HG03342 (cell line): Measurements from ENCODE around the gene ANKMY1.

Experiments
- ATAC-seq: cut with Tn5 transposase; IDR thresholded peaks from one replicate; pipeline ENCODE4 v1.9.1; 2021; ENCODE audit warnings: mild to moderate bottlenecking, moderate library complexity; ENCODE audit not compliant: unreplicated experiment

The ANKMY1 gene

DNA sequence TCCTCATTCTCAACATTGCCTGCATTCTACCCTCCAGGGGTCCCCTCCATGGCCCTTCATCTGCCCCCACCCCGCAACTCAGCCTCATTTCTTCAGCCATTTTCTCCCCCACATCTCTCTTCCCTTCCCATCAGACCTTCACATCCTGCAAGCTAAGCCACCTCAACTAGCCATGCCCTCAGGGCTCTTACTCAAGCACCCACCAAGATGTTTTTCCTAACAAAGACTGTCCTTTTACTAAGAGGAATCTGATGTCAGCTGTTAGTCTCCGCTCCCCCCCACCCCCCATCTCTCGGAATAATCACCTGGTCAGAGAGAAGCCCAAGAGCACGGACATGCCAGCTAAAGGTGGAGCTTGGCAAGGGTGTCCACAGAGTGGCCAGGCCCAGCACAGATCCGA is 24.0 kb upstream of the ANKMY1 start:
- ATAC-seq, result no peak

DNA sequence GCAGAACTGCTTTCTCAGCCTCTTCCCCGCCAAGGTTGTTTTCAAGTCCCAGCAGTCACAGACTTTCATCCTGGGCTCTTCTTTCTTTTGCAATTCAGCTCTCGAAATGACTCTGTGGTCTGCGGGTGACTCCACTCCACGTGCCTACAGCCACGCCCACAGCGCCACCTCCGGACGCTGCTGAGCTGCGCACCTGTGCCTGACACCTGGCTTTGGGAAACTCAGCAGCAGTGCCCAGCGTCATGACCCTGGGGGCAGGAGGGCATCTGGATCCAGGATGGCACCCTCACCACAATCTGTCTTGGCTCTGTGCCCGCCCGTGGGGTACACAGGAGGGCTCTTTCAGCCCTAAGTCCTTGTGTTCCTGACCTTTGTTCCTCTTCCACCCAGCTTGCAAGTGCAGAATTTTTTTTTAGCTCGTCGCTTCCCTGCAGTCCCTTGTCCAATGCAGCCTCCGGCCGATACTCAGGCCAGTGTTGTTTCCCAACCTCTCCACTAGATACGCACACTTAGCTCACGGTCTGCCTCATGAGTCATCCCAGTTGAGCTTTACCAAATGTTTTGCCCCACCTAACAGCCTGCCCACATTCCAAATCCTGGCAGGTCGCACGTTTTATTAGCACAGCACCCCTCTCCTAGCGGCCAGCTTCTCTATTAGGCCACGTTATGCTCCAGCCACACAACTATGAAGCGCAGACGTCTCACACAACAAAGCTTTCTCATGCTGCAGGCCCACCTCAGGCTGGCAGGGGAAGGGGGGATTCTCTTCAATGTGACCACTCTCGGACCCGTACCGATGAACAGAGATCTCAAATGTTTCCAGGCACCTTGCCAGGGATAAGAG is 22.2 kb upstream of the ANKMY1 start:
- ATAC-seq, result no peak

DNA sequence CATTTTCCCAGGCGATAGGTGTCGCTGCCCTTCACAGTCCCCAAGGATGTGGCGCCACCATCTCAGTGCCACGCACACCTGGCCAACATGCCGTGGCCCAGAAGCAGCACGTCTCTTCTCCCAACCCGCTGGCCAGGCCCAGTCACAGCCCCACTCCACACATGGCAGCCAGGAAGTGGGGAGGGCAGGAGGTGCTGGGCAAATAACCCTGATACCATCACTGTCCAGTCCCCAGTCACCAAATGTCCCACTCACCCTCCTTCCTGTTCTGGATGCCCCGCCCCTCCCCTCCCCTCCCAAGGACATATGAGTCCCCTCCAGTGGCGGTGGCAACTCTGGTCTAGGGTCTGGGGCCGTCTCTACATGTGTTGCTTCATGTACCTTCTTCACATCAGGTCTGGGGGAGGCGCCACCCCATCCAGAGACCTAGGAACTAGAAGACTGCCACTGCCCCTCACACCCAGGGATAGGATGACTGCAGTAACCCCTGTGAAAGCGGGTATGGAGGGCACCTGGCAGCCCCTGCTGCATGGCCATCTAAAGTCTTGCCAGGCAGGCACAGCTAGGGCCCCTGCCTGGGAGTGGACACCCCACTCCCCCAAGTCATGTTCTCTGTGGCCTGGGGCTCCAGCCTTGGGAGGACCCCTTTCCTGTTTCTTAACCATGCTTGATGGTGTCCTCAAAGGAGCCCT is 21.4 kb upstream of the ANKMY1 start:
- ATAC-seq, result no peak

DNA sequence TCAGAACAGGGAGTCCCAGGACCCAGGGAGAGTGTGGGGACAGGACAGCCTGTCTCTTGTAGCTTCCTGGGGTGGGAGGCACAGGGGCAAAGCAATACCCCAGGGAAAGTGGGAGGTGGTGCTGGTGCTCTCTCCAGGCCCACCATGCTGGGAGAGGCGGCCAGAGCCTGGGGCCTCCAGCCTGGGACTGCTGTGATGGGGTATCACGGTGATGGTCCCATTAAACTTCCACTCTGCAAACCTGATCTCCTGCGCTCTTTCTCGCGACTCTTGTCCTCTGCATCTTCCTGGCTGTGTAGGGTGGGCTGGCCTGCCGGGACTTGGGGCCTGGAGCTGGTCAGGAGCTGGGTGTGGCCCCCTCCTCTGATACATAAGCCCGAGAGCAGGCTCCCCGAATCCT is 20.7 kb upstream of the ANKMY1 start:
- no peak for ATAC-seq

DNA sequence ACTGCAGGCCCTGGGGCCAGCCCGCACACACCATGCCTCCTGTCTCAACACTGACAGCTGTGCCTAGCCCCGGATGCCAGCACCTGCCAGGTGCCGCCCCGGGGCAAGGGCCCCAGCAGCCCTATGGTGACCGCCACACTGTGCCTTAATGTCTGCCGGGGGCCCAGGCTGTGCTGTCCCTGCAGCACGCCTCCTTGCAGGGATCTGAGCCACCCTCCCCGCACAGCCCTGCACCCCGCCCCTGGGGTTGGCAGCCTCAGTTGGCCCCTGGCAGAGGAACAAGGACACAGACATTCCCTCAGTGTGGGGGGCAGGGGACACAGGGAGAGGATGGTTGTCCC is 20.3 kb upstream of the ANKMY1 start:
- ATAC-seq, result no peak

DNA sequence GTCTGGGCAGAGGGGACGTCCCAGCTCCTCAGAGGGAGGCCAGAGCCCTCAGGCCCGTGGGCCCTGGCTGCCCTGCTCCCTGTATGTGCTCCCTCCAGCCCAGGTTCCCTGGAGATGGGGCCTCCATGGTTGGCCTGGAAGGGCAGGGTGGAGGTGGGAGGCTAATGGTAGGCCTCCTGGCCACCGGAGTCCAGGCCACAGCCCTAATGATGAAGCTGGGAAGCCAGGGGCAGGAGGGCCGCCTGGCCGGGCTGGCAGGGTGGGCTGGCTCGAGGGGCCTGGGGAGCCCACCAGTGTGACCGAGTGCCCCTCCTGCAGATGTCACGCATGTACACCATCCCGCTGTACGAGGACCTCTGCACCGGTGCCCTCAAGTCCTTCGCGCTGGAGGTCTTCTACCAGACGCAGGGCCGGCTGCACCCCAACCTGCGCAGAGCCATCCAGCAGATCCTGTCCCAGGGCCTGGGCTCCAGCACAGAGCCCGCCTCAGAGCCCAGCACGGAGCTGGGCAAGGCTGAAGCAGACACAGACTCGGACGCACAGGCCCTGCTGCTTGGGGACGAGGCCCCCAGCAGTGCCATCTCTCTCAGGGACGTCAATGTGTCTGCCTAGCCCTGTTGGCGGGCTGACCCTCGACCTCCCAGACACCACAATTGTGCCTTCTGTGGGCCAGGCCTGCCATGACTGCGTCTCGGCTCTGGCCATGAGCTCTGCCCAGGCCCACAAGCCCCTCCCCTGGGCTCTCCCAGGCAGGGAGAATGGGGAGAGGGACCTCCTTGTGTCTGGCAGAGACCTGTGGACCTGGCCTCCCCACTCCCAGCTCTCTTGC is 19.7 kb upstream of the ANKMY1 start:
- no peak for ATAC-seq

DNA sequence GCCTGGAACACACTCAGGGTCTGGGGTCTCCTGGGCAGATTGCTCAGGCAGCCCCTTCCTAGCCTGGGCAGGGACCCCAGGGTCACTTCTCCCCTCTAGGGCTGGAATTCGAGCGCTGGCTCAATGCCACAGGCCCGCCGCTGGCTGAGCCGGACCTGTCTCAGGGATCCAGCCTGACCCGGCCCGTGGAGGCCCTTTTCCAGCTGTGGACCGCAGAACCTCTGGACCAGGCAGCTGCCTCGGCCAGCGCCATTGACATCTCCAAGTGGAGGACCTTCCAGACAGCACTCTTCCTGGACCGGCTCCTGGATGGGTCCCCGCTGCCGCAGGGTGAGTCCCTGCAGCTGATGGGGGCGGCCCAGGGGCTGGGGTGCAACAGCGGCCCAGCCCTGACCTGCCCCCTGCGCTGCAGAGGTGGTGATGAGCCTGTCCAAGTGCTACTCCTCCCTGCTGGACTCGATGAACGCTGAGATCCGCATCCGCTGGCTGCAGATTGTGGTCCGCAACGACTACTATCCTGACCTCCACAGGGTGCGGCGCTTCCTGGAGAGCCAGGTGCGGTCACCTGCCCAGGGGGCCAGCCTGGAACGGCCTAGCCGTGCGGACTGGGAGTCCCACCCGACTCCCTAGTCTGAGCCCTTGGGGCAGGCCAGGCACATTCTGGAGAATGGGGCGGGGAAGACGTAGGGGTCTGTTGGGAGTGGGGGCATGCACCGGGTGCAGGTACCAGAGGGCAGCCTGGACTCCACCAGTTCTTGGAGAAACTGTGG is 18.8 kb upstream of the ANKMY1 start:
- ATAC-seq, result no peak

DNA sequence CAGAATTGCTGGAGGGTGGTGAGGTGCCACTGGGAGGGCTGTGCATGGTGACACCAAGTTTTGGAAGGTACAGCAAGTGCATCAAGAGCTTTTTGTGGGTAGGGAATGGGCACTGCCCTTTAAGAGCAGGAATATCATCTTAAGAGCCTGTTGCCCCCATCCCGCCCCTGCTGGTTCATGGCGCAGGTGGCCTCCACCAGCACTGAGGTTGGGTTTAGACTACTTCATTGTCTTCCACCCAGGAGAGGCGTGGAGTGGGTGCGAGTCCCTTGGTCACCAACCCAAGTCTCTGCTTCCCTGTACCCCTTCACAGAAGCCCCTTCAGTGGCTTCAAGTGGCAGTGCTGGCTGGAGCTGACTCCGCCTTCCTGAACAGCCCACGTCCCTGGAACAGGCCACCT is 18.2 kb upstream of the ANKMY1 start:
- ATAC-seq, result no peak

DNA sequence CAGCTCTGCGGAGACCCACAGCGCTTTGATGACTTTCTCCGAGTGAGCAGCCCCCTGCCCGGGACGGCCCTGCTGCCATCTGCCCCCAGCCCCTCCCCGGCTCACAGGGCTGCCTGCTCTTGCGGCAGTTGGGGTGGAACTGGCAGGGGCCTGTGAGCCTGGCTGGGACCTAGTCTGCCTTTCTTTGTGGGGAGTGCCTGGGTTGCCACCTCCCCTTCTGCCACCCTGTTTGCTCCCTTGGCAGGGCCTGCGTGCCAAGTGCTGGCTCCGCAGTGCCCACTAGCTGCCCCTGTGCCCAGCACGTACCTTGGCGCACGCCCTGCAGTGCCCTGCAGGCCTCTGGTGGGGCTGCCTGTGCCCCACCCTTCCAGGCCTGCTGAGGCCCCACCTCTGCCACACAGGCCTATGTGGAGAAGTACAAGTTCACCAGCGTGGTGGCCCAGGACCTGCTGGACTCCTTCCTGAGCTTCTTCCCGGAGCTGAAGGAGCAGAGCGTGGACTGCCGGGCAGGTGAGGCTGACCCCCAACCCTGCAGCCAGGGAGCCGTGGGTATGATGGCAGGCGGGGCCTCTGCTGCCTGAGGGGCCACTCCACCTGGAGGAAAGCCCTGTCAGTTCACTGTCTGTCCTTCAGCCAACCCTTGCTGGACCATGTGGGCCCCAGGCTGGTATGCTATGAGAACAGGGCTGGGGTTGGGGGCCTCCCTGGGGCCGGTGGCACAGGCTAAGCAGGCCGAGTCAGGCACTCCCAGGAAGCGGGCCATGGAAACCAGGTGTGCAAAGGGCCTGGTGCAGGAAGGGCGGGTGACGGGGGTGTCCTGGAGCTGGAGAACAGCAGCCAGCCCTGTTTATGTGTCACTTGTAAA is 17.5 kb upstream of the ANKMY1 start:
- ATAC-seq, result no peak

DNA sequence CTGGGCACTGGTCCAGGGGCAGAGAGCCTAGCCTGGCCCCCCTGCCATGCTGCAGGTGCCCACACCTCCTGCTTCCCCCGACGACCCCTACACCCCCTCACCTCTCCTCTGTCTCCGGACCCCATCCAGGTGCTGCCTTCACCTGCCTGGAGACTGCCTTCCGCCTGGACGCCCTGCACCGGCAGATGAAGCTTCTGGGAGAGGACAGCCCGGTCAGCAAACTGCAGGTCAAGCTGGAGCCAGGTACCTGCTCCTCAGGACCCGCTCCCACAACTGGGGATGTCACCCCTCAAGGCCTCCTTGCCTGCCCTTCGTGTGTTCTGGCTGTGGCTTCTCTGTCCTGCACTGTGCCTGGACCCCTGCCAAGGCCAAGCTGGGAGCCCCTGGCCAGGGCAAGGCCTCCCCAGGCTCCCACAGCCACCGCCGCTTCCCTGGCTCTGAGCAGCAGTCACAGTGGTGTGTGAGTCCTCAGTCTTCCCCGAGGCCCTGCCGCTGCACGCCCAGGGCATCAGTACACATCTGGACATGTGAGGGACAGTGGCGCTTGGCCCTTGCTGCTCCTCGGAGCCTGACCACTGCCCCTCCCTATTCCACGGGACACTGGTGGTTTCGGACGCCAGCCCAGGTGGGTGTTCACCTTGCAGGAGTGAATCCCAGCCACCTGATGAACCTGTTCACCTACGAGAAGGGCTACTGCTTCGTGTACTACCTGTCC is 16.8 kb upstream of the ANKMY1 start:
- ATAC-seq, result no peak

DNA sequence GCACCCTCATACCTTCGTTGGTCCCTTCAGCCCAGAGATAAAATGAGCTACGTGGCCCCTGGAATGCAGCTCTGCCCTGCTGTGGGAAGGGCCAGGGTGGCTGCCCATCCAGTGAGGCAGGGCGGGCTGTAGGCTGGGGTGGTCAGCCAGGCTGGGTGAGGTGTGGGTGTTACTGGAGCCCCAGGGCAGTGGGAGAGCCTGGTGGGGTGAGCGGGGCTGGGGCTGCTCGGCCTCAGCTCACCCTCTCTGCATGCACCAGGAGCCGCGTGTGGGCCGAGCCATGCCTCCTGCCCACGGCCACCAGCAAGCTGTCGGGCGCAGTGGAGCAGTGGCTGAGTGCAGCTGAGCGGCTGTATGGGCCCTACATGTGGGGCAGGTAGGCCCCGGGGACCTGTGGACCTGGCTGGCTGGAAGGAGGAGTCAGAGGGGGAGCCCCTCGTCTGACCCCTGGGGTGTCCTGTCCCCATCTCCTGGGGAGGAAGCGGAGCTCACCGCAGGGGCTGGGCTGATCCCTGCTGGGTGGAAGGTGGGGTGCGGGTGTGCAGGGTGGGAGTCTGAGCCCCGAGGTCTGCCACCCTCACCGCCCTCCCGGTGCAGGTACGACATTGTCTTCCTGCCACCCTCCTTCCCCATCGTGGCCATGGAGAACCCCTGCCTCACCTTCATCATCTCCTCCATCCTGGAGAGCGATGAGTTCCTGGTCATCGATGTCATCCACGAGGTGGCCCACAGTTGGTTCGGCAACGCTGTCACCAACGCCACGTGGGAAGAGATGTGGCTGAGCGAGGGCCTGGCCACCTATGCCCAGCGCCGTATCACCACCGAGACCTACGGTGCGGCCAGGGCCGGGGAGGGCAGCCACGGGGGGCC is 16.0 kb upstream of the ANKMY1 start:
- ATAC-seq, result no peak

DNA sequence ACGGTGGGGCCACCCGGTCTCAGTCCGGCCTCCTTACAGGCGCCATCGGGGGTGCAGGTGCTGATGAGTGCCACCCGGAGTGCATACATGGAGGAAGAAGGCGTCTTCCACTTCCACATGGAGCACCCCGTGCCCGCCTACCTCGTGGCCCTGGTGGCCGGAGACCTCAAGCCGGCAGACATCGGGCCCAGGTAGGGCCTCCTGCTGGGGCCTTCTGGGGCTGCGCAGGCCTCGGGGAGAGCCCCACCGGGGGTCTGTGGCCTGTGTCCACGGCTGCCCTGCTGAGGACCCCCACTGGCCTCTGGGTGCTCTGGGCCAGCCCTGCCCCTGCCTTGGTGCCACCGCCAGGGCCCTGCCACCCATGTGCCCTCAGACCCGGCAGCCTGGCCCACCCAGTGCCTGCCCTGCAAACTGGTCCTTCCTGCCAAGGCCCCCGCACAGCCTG is 15.3 kb upstream of the ANKMY1 start:
- ATAC-seq, result no peak

DNA sequence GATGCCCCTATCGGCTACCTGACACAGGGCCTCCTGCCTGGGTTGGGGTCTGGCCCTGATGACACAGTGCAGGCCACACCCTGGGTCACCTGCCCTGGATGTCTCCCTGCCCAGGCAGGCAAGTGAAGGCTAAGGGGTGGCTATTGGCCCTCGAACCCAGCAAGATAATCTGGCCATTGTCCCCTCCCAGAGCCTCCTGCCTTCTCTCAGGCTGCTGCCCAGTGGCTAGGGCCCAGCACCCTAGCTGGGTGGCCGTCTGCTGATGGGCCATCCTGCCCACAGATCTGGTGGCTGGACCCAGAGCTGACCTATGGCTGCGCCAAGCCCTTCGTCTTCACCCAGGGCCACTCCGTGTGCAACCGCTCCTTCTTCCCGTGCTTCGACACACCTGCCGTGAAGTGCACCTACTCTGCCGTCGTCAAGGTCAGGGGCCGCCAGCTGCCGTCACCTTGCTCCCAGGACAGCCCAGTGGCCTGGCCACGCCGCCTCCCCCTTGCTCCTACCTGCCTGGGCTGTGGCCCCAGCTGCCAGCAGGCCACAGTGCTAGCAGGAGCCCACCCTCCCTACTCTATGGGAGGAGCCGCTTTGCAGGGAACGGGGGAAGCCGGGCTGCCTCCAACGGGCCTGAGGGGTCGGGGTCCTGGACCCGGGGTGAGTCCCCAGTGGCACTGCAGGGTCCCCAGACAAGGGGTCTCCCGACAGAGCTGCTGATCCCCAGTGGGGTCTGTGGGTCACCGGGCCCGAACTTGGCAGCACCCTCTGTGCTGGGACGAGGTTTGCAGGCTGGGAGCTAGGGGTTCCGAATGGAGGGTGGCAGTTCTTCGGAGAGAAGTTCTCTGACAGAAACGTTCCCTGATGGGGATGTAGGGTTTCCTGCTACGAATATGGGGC is 14.6 kb upstream of the ANKMY1 start:
- ATAC-seq, result no peak

DNA sequence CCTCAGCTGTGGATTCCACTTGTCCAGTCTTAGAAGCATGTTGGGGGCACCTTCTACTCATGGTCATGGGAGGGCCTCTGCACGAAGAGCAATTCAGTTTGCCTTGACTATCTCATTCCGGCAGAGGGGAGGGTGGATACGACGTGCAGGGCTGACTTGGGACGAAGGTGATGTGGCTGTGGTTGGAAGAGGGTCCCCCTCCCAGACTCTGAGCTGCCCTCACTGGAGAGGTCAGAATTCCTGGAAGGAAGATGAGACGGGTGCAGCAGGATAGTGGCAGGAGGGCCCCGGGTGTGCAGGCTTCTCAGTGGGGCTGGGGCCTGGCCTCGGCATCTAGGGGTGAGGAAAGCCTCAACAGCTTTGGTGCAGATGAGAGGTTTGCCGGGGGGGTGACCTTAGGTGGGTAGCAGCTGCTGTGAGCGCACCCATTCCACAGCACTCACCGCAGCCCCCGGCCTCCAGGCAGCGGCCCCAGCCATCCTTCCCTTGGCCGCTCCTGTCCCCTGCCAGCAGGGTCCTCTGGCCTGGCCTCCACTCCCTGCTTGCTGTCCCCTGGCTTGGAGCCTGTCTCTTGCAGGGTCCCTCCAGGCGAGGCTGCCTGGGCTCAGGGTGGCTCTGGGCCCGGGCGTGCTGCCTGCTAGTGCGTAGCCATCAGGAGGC is 13.7 kb upstream of the ANKMY1 start:
- no peak for ATAC-seq

DNA sequence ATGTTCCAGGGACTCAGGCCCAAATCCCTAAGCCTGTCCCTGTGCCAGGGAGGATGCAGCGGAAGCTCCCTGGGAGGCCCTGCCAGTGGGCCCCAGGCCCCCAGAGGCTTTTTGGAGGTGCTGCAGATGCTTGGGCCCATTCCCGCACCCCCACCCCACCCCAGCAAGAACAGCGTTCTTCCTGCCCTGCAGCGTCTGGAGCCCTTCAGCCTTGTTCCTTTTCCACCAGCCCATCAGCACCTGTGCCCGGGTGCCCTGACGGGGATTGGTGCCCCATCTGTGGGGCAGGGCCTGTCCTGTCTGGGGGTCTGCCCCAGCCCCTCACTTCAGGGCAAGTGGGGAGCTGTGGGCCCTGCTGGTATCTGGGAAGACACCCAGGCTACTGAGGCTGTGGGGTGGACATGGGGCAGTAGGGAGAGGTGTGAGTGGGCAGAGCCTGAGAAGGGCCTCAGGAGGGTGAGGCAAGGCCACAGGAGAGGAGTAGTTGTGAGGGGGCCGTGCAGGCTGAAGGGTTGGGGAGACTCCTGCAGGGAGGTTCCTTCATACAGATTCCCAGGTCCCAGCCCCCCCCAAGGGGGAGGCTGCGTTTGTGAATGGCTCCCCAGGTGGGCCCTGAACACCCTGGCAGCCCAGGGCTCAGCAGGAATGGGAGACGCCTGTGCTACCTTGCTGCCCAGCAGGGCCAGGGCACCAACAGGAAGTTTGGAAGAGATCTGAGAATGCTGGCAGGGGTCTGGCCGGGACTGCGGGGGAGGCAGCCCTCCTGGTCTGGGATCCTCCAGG is 12.9 kb upstream of the ANKMY1 start:
- ATAC-seq, result no peak

DNA sequence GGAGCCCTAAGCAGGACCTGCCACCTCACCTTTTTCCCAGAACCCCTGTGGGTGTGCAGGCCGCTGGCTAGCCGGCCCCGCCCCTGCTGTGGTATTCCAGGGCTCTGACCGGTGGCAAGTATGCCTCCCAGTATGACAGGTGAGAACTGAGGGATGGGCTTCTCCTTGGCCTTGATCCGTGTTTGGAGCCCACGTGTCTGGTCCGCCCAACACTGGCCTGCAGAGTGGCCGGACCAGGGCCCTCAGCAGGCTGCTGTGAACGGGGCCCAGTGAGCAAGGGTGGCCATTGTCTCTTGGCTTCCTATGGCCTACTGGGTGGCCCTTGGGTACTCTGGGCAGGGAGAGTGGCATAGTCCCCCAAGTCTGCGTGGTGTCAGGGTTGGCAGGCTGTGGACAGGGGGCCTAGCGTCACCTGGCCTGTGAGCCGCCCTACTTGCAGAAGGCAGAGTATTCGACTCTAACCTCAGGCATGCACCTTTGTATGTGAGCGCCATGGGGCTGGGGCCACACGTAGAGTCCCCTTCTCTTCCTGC is 12.3 kb upstream of the ANKMY1 start:
- ATAC-seq, result no peak
